Epithelial cell of esophagus (primary cell): Measurements from ENCODE around the gene IGFBP5.
A peak's percentile ranks its signal among the peaks of the same experiment; 100 is the strongest.

Experiments
- DNase-seq: peaks from one replicate; pipeline ENCODE4 v3.0.0; 2010; ENCODE audit warnings: low read depth
- H3K4me3 ChIP-seq: 2 replicates; pipeline ENCODE4 v1.5.1; 2011; ENCODE audit warnings: mild to moderate bottlenecking, low read length, control low read depth
- CTCF ChIP-seq: IDR thresholded peaks from 2 replicates; pipeline ENCODE4 v1.5.1; 2011; ENCODE audit warnings: low read depth, mild to moderate bottlenecking, low read length, control low read depth, inconsistent platforms; ENCODE audit not compliant: insufficient read depth; ENCODE audit errors: missing control alignments

Gene IGFBP5

GRCh38 chr2:216670266-216671080, 24.9 kb downstream of the IGFBP5 start:
- TF ChIP-seq CTCF, result no peak
- no peak for DNase-seq
- no peak overlapping the region for H3K4me3 ChIP-seq

- DNase-seq, result peak; percentile 82
- H3K4me3 ChIP-seq, result no peak overlapping the region
- TF ChIP-seq CTCF, result peak; percentile 100
These were observed 28.7 kb downstream of the IGFBP5 start for GRCh38 chr2:216666461-216667233.

- DNase-seq, result peak; percentile 77
- TF ChIP-seq CTCF, result no peak
These were observed 29.6 kb downstream of the IGFBP5 start for GRCh38 chr2:216665717-216666116.

GRCh38 chr2:216665242-216665641, 30.1 kb downstream of the IGFBP5 start:
- DNase-seq, result peak; percentile 95
- TF ChIP-seq CTCF, result no peak
- no peak overlapping the region for H3K4me3 ChIP-seq

More at GRCh38 chr2:216665717-216666116, 29.6 kb downstream of the IGFBP5 start:
- no peak overlapping the region for H3K4me3 ChIP-seq

GRCh38 chr2:216664593-216665034, 30.7 kb downstream of the IGFBP5 start:
- DNase-seq, result peak; percentile 33
- H3K4me3 ChIP-seq, result no peak overlapping the region
- no peak for TF ChIP-seq CTCF

- DNase-seq, result no peak
- TF ChIP-seq CTCF, result no peak
- no peak overlapping the region for H3K4me3 ChIP-seq
These were observed 31.5 kb downstream of the IGFBP5 start for GRCh38 chr2:216663846-216664245.
